Hypothalamus (tissue), 51 donors: ENCODE measurements around the gene FAM133A.

Experiments used
- DNase-seq, 51 donors: peaks; one replicate each; lab custom pipeline; 2025; lab: John Stamatoyannopoulos, UW

FAM133A gene

DNA sequence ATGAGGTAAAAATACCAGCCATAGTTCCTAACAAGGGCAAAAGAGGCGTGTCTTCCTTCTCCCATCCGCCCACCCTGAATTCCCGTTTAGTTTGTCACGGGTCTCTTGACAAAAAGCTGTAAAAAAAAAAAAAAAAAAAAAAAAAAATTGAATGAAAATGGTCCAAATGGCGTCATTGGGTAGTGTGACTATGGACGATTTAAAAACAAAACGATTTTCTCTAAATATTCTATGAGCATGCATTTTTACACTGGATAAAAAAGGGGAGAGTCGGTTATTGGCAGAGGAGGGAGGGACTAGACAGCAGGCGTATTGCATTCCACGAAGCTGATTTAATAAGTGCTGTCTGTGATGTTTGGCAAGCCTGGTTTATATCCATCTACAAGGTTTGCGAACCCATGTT, at the start of gene FAM133A:
FAM133A (plus strand) TSS at position 338 of the 403 bp plus-strand sequence. CDS start 35,214 bp downstream, outside the sequence.
- peak in 3 of 51 donors; percentile 0 to 67 (median 27) for DNase-seq

GRCh38 chrX:93637591-93637990, 36.4 kb upstream of the FAM133A start:
- DNase-seq, result no peak

DNA sequence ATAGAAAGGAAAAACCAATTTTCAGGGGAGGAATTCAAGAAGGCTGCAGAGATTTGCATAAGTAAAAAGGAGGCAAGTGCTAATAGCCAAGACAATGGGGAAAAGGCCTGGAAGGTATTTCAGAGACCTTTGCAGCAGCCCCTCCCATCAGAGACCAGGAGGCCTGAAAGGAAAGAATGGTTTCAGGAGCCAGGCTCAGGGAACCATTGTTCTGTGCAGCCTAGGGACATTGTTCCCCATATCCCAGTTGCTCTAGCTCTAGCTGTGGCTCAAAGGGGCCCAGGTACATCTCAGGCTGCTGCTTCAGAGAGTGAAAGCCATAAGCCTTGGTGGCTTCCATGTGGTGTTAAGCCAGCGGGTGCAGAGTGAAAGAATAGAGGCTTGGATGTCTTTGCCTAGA, 24.6 kb upstream of the FAM133A start:
- DNase-seq, result no peak

GRCh38 chrX:93660575-93660974, 13.4 kb upstream of the FAM133A start:
- no peak for DNase-seq

DNA sequence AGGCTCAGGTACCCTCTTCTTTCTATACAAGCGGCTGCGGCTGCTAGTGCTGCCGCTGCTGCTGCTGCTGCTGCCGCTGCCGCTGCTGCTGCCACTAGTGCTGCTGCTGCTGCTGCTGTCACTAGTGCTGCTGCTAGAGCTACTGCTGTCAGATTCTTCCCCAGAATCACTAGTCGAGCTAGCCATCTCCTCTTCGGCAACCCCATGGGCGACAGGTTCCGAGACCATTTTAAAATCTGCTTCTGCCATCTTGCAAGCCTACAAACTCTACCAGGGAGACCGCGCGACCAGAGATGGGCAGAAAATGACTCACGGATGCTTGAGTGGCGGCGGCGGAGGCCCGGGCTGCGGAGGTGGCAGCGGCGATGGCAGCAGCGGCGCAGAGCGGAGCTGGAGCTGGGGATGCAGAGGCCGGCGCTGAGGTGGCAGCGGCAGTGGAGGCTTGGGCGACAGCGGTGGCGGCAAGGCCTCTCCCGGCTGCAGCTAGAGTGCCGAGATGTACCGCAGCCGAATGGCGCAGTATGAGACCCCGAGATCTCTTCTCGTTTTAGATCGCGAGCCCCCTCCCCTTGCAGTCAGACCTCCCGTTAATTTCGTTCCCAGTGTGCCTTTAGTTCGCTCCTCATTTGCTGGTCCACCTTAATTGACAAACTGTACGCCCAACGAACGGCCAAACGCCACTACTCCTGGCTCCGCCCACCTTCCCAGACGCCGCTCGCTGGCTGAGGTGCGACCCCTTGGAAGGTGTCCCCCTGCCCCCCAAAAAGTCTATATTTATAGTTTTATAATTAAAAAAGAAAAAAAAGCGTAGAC, 744 bp upstream of the FAM133A start, which contains the start of gene NAP1L3:
NAP1L3 (minus strand) TSS at position 523 of the 813 bp plus-strand sequence; CDS start at position 249, 274 bp downstream.
- peak; percentile 1 to 91 (median 59) for DNase-seq

DNA sequence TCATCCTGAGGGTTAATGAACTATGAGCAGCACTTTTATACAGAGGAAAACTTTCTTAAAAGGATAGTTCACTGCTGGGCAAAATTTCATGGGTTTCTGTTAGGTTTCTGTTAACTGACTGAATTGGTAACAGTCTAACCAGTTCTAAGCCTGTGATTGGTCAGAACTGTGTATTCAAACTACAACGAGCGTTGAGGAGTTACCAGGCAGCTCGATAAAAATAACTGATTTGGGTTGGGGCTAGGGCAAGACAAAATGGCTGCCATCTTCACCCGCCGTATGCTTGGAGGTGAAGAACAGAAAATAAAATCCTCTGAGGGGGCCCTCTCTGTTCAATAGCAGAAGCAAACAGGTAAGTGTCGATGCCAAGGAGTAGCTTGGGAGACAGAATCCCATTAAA, 22.0 kb downstream of the FAM133A start:
- no peak for DNase-seq

DNA sequence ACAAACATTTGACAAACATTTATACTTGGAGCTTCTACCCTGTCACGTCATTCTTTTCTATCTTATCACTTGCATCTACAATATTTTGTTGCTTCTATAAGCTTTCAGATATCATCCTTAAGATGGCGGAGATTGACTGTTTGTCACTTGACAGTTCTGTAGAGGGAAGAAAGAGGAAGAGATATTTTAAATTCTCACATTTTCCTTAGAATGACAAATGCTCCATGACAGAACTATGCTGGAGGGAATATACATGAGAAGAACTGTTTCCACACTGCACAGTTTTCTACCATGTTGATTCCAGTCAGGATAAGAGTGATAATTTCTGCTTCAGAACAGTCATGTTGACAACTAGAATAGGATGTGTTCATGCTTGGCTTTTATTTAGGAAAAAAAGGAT, 29.7 kb downstream of the FAM133A start:
- DNase-seq, result no peak

DNA sequence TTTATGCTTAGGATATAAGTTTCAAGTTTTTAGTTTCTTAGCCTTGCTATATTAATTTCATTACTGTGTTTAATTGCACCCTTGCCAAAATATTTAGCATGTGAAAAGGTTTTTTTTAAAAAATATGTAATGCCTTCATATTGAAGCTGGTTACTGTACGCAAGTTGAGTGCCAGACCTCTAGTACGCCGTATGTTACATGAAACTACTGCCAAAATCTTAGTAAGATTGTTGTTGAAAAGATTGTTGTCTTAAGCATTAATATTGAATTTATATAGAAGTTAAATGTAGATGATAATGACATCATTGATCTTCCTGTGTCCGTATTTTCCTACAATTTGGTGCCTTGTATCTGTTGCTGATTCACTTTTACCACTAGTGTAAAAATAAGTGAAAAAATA, 37.1 kb downstream of the FAM133A start:
- DNase-seq, result no peak

DNA sequence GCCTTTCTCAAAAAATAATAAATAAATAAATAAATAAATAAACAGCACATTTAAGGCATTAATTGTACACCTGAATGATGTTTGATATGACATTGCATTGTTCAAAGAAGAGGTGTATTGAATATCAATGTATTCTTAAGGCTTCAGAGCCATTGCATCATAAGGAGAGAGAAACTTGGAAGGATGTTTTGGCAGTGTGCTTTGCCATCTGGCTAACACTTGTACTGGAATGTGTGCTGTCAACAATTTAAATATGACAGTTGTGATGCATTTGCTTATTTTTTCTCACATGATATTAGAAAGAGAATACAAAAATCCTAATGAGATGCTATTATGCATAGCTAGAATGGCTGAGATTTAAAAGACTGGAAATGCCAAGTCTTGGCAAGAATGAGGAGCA, 67.8 kb downstream of the FAM133A start:
- no peak for DNase-seq

- no peak for DNase-seq
These were observed 86.2 kb downstream of the FAM133A start for GRCh38 chrX:93760163-93760562.
